Ovary (tissue), 9 donors: Measurements from ENCODE around the gene CLDN17. TPM values are rescaled to one million over a fixed set of nuclear protein-coding genes. Genes with fewer than 3 reads are reported as not detected.

Experiments used
- DNase-seq, 5 donors: peaks; one replicate each; pipeline ENCODE4 v3.0.0-alpha.2; 2019 to 2020
- H3K27ac ChIP-seq, 2 donors: fragments of 200-600 bp; one replicate each; pipeline versions ENCODE4 v1.5.1 to v1.8.0; 2019 to 2022
- H3K27me3 ChIP-seq: fragments of 200-600 bp; one replicate; pipeline ENCODE4 v1.8.0; 2022
- H3K36me3 ChIP-seq: fragments of 200-600 bp; sonication (generic); one replicate; pipeline ENCODE4 v1.5.1; 2019
- H3K4me1 ChIP-seq: one replicate; pipeline ENCODE4 v1.8.1; 2013; ENCODE audit warnings: mild to moderate bottlenecking, moderate library complexity; ENCODE audit not compliant: insufficient read depth
- H3K4me3 ChIP-seq: fragments of 200-600 bp; sonication (generic); one replicate; pipeline ENCODE4 v1.5.1; 2017
- H3K9me3 ChIP-seq, 2 donors: fragments of 200-600 bp in 1 of 2; sonication (generic) in 1 of 2; one replicate each; pipeline versions ENCODE4 v1.5.1 to v1.8.1; 2013 to 2019; ENCODE audit warnings: mild to moderate bottlenecking in 1 of 2, moderate library complexity in 1 of 2
- CTCF ChIP-seq, 3 donors: fragments of 450-650 bp in 2 of 3; fragments of 200-600 bp in 1 of 3; IDR thresholded peaks; one replicate each; pipeline versions ENCODE4 v1.5.1 to v1.8.0; 2016 to 2022; ENCODE audit warnings: antibody characterized with exemption in 3 of 3, mild to moderate bottlenecking in 1 of 3
- EP300 ChIP-seq: sonication (generic); formaldehyde crosslinking; IDR thresholded peaks from one replicate; pipeline ENCODE4 v1.6.1; 2017; ENCODE audit warnings: antibody characterized with exemption
- POLR2A ChIP-seq: fragments of 450-650 bp; IDR thresholded peaks from one replicate; pipeline ENCODE4 v1.6.1; 2017; ENCODE audit warnings: antibody characterized with exemption, mild to moderate bottlenecking, moderate library complexity
- WGBS, 3 donors: extraction: QIAGEN DNeasy Blood & Tissue Kit in 1 of 3; methylation state at CpG; one replicate each; pipeline versions ENCODE4 v1.1.5 to v1.1.7; 2013 to 2017; 5-methylcytosine and 5-hydroxymethylcytosine counted together
- intact Hi-C, 4 donors: fragments of 100-400 bp; cut with DNase I; formaldehyde crosslinking; loops; one replicate each; pipeline versions ENCODE4 v1.11.0 to v1.15.1; 2022 to 2023
- polyA plus RNA-seq, 2 donors: library from polyadenylated mRNA; stranded (reverse); fragments of 200-250 nt in 1 of 2; fragments of 350-450 nt in 1 of 2; fragmentation: Illumina TruSeq in 1 of 2; extraction: RNeasy Lipid Tissue Mini Kit (QIAGEN cat#74804) in 1 of 2; gene quantifications; one replicate each; pipeline ENCODE4 v1.2.3, GENCODE V29; 2013 to 2014
- total RNA-seq, 7 donors: library from RNA; depleted of rRNA in 2 of 7; stranded (reverse); fragments of >200 nt in 2 of 7; fragmentation: NEBNext Ultra II Directional in 3 of 7; extraction: Animal tissue kit (Norgen Biotek cat#: 25700) in 3 of 7; gene quantifications; one replicate each; pipeline versions ENCODE4 v1.1.0 to v1.2.4, GENCODE V29; 2016 to 2023
- donor health status: DM: no; HTN: no; CAD: no; lungs with moderate emphysema.
- donor health status: DM: no; HTN: no; CAD: no.
- donor health status: Bipolar disorder and iron deficiency.
- donor health status: DM: yes; HTN: yes; CAD: no.
- donor health status: DM: no; HTN: no; CAD: no.
- donor health status: DM: yes; HTN: yes; CAD: no.

CLDN17 gene
- total and polyA plus RNA-seq, 9 donors, result not detected

- intact Hi-C loops, result no loop called here
- 23 to 25% (median 25%) methylated on average over 2 of the region's 2 CpGs for WGBS, 3 donors
- Histone ChIP-seq H3K4me3 (no peak overlapping the region), H3K27ac (no peak overlapping the region), H3K9me3 (no peaks in the 10 kb centered on the region), H3K36me3 (no peaks in the 10 kb centered on the region), H3K27me3 (no peaks in the 10 kb centered on the region), H3K4me1 (no peaks in the 10 kb centered on the region)
- TF ChIP-seq CTCF (IDR thresholded peaks at IDR 0.05) (no peak), EP300 (no peak), POLR2A (no peak)
- DNase-seq, result no peak
Observed at GRCh38 chr21:30117631-30118030, 49.0 kb downstream of the CLDN17 start.

- no peak overlapping the region for H3K4me3 ChIP-seq
- intact Hi-C loops, result no loop called here
- no peaks in the 10 kb centered on the region for H3K36me3 ChIP-seq
- DNase-seq, result no peak
- no peaks in the 10 kb centered on the region for H3K4me1 ChIP-seq
- WGBS, 3 donors, result 90 to 96% (median 91%) methylated on average over 3 of the region's 3 CpGs
- TF ChIP-seq POLR2A, result no peak
- TF ChIP-seq CTCF (IDR thresholded peaks at IDR 0.05), result no peak
- no peak for TF ChIP-seq EP300
- no peak overlapping the region for H3K27ac ChIP-seq
- H3K27me3 ChIP-seq, result no peaks in the 10 kb centered on the region
- H3K9me3 ChIP-seq, result no peaks in the 10 kb centered on the region
Observed at GRCh38 chr21:30116479-30116878, 50.1 kb downstream of the CLDN17 start.

Other genes with a start within 250 kb of the CLDN17 start
- under 1 TPM in 3 of 7 donors, not detected in 4; 0.15 to 0.34 (median 0.31) TPM for gene GRIK1, start 226.8 kb downstream of the CLDN17 start, total RNA-seq
- 1 to 10 TPM; 1.3 TPM for gene GRIK1, start 226.8 kb downstream of the CLDN17 start, polyA plus RNA-seq
- gene CLDN8, start 49.3 kb upstream of the CLDN17 start, total RNA-seq, result 1 to 10 TPM in 1 of 7 donors, under 1 TPM in 1, not detected in 5; 0.10 to 2.2 TPM
- not detected for gene CLDN8, start 49.3 kb upstream of the CLDN17 start, polyA plus RNA-seq
- not detected for gene KRTAP24-1, start 116.1 kb upstream of the CLDN17 start, total RNA-seq
- not detected for gene KRTAP24-1, start 116.1 kb upstream of the CLDN17 start, polyA plus RNA-seq
- not detected for gene KRTAP25-1, start 122.7 kb upstream of the CLDN17 start, total RNA-seq
- gene KRTAP25-1, start 122.7 kb upstream of the CLDN17 start, polyA plus RNA-seq, result not detected
- gene KRTAP26-1, start 153.5 kb upstream of the CLDN17 start, total RNA-seq, result not detected
- not detected for gene KRTAP26-1, start 153.5 kb upstream of the CLDN17 start, polyA plus RNA-seq
- gene KRTAP27-1, start 170.9 kb upstream of the CLDN17 start, total RNA-seq, result not detected
- not detected for gene KRTAP27-1, start 170.9 kb upstream of the CLDN17 start, polyA plus RNA-seq
- gene KRTAP23-1, start 181.8 kb upstream of the CLDN17 start, total RNA-seq, result not detected
- gene KRTAP23-1, start 181.8 kb upstream of the CLDN17 start, polyA plus RNA-seq, result not detected
- gene KRTAP13-2, start 205.5 kb upstream of the CLDN17 start, total RNA-seq, result not detected
- not detected for gene KRTAP13-2, start 205.5 kb upstream of the CLDN17 start, polyA plus RNA-seq
- gene KRTAP13-1, start 229.2 kb upstream of the CLDN17 start, total RNA-seq, result not detected
- not detected for gene KRTAP13-1, start 229.2 kb upstream of the CLDN17 start, polyA plus RNA-seq